Astrocyte of the spinal cord (primary cell): ENCODE results near the gene RNF144A.

Experiments used
- DNase-seq: peaks from one replicate; pipeline ENCODE4 v3.0.0; 2011; ENCODE audit warnings: low read depth, low spot score
- H3K4me3 ChIP-seq: 2 replicates; pipeline ENCODE4 v1.5.1; 2011; ENCODE audit warnings: low read depth, mild to moderate bottlenecking, low read length, moderate library complexity
- in situ Hi-C: cut with HindIII; loops from 2 replicates; pipeline ENCODE4 v1.10.0; 2017; ENCODE audit warnings: low sequenced_read_pairs
- TF ChIP-seq, protein P1 (sequence below): IDR thresholded peaks from 2 replicates; pipeline ENCODE4 v1.5.1; 2012; ENCODE audit warnings: low read depth, mild to moderate bottlenecking, low read length, inconsistent platforms

RNF144A gene

GRCh38 chr2:6943971-6944370, 26.8 kb downstream of the RNF144A start:
- TF ChIP-seq, protein P1, sequence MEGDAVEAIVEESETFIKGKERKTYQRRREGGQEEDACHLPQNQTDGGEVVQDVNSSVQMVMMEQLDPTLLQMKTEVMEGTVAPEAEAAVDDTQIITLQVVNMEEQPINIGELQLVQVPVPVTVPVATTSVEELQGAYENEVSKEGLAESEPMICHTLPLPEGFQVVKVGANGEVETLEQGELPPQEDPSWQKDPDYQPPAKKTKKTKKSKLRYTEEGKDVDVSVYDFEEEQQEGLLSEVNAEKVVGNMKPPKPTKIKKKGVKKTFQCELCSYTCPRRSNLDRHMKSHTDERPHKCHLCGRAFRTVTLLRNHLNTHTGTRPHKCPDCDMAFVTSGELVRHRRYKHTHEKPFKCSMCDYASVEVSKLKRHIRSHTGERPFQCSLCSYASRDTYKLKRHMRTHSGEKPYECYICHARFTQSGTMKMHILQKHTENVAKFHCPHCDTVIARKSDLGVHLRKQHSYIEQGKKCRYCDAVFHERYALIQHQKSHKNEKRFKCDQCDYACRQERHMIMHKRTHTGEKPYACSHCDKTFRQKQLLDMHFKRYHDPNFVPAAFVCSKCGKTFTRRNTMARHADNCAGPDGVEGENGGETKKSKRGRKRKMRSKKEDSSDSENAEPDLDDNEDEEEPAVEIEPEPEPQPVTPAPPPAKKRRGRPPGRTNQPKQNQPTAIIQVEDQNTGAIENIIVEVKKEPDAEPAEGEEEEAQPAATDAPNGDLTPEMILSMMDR: no peak
- no peak for DNase-seq
- H3K4me3 ChIP-seq: no peak overlapping the region
- in situ Hi-C loops: no loop called here

DNA sequence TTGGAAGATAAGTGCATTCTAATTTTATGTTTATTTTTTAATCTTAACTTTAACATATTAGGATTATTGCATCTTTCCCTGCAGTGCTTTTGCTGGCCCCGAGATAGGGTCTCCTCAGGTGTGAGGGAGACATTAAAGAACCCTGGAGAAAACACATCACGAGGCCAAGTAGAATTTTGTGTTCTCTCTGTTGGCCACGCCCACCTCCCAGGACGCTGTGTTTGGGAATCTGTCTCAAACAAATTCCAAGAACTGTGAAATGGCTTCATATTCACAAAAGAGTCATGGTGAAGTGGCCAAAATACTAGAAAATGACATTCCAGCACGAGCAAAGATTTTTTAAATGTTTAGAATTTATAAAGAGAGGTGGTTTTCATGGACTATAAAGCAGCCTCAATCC, 27.3 kb downstream of the RNF144A start:
- no peak overlapping the region for H3K4me3 ChIP-seq
- no peak for DNase-seq
- TF ChIP-seq, protein P1: no peak
- in situ Hi-C loops: no loop called here

DNA sequence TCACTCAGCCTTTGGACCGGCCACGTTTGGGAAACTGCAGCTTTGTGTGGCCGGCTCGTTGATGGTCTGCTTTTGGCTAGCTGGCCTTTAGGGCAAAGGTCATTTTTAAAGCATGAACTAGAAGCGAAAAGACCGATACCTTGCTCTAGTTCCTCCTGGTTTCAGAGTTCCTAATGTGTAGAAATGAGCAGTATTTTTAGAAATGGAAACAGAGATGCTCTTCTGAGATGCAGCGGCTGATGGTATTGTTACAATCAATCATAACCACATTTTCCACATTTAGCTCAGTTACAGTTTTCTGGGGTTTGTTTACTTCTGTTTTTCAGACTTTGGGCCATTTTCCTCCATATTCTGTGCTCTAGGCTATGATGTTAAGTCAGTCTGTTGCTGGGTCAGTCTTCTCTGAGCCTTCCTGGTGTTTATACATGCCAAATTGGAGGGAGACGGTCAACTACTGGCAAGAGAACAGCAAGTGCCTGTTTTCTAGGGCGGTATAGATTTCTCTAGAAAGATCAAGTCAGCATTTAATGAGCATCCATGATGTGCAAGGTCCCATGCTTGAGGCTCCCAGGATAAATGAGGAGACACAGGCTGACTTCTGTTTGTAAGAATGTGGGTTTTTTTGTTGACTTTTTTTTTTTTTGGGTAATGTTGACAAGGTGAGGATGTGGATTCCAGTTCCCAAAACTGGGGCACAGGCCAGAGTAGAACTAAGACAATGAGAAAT, 28.0 kb downstream of the RNF144A start:
- TF ChIP-seq, protein P1: no peak

GRCh38 chr2:6945821-6946220, 28.6 kb downstream of the RNF144A start:
- TF ChIP-seq, protein P1: no peak
- in situ Hi-C loops: no loop called here
- no peak for DNase-seq
- no peak overlapping the region for H3K4me3 ChIP-seq

More for the DNA sequence above, 28.0 kb downstream of the RNF144A start:
- in situ Hi-C loops: no loop called here
- no peak overlapping the region for H3K4me3 ChIP-seq
- DNase-seq: no peak

DNA sequence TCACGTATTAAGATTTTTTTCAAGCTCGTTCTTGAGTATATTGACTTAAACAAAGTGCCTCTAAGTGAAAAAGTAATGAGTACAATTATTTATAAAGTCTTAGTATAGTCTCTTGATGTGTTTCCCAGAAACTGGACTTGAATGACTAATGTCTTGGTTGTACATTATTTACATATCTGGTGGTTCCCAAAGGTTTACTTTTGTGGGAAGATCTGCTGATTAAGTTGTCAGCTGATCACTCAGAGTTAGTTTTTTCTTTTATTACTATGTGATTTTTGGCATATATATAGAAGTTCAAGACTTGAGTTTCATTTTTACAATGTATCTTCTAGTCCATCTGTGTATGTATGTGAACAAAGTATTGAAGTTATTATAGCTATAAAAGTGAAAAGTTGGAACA, 29.5 kb downstream of the RNF144A start:
- no peak overlapping the region for H3K4me3 ChIP-seq
- in situ Hi-C loops: no loop called here
- TF ChIP-seq, protein P1: no peak
- DNase-seq: peak; percentile 86

DNA sequence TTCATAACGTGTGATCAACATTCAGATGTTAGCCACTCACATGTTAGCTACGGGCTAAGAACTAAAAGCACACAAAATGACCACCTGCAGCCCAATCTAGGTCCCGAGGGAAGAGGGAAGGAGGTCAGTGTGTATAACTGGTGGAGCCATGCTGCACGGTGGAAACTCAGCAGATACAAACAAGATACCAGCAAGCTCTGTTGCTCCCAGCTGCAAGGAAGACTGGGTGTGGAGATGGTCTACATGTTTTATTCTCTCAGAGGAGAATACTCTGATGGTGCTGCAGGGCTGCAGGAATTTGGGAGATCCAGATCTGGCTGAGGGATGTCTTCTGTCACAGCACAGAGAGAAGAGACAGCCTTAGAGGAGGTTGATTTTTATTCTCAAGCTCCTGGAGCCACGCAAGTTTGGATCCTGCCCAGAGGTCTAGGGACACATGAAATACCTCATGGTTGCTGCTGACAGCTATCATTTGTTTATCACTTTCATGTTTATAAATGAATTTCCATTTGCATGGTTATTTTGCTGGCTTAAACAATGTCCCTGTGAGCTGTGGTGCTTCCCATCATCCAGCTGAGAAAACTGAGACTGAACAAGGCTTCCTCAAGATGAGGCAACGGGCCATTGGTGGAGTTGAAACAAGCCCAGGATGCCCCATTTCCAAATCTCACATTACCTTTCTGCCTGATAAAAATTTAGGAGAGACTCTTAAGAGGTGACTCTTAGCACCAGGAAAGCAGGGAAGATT, 30.9 kb downstream of the RNF144A start:
- in situ Hi-C loops: no loop called here

More for the DNA sequence above, 30.9 kb downstream of the RNF144A start:
- no peak overlapping the region for H3K4me3 ChIP-seq
- DNase-seq: no peak
- TF ChIP-seq, protein P1: no peak
